K562 (cell line): ENCODE data around the gene OTOL1. TPM values are rescaled to one million over a fixed set of nuclear protein-coding genes. Genes with fewer than 3 reads are reported as not detected.

Source experiments
- ATAC-seq: fragments of 200-7000 bp; cut with Tn5 transposase; 3 replicates; pipeline ENCODE4 v1.9.1; 2020; ENCODE audit warnings: moderate library complexity
- BruUV-seq: library from RNA; stranded (reverse); fragments of 400-500 nt; replicated peaks from 2 replicates; lab custom pipeline; 2021; lab: Mats Ljungman, UMichigan
- CTCF ChIA-PET: fragments of 300-600 bp; formaldehyde crosslinking; extraction: SDS; loops from one replicate; lab custom pipeline; 2021; ENCODE audit warnings: low intra/inter-chr PET ratio; lab: Yijun Ruan, JAX
- POLR2A ChIA-PET: fragments of 300-600, 350-650 bp; sonication (Branson Sonifier 250); formaldehyde crosslinking; extraction: SDS; loops from one replicate; lab custom pipeline; 2021; ENCODE audit warnings: antibody characterized with exemption, inconsistent platforms; lab: Yijun Ruan, JAX
- DNase-seq, 4 experiments: peaks; one replicate each; pipeline versions ENCODE4 v3.0.0 to v3.0.0-alpha.2; 2011 to 2018; ENCODE audit warnings: low spot score in 3 of 4, mixed read lengths in 3 of 4; ENCODE audit errors: extremely low read depth in 1 of 4
- FAIRE-seq: peaks from 2 replicates; lab custom pipeline; 2011; peaks lifted over from hg19 to GRCh38; lab: Jason Lieb, UNC
- H2AFZ ChIP-seq: 2 replicates; pipeline ENCODE4 v1.6.0; 2011; ENCODE audit warnings: low read depth, low read length, control low read depth, inconsistent platforms
- H3K27ac ChIP-seq: fragments of 200-600 bp; 3 replicates; pipeline ENCODE4 v1.8.0; 2011; ENCODE audit warnings: low read depth, mild to moderate bottlenecking, control low read depth, inconsistent platforms, low read length, moderate library complexity, mixed read lengths; ENCODE audit errors: extremely low read depth
- H3K27me3 ChIP-seq, 2 experiments: fragments of 300-600 bp in 1 of 2; 2 replicates in 1 of 2; 3 replicates in 1 of 2; pipeline versions ENCODE4 v1.6.0 to v1.8.0; 2011; ENCODE audit warnings: inconsistent platforms in 2 of 2, low read length in 2 of 2, mild to moderate bottlenecking in 1 of 2, mixed read lengths in 1 of 2, moderate library complexity in 1 of 2; ENCODE audit not compliant: control insufficient read depth in 2 of 2, insufficient read depth in 2 of 2
- H3K36me3 ChIP-seq: fragments of 300-600 bp; 3 replicates; pipeline ENCODE4 v1.8.0; 2011; ENCODE audit warnings: mild to moderate bottlenecking, low read length, inconsistent platforms; ENCODE audit not compliant: control insufficient read depth, insufficient read depth
- H3K4me1 ChIP-seq, 2 experiments: fragments of 200-600 bp in 1 of 2; replicated peaks in 1 of 2; 2 replicates in 1 of 2; 3 replicates in 1 of 2; pipeline versions ENCODE4 v1.5.1 to v1.8.0; 2011; ENCODE audit warnings: inconsistent platforms in 2 of 2, low read length in 2 of 2, mild to moderate bottlenecking in 1 of 2, mixed read lengths in 1 of 2, moderate library complexity in 1 of 2; ENCODE audit not compliant: control insufficient read depth in 2 of 2, insufficient read depth in 2 of 2
- H3K4me2 ChIP-seq: 2 replicates; pipeline ENCODE4 v1.6.1; 2011; ENCODE audit warnings: low read length, control low read depth, inconsistent platforms, mixed read lengths; ENCODE audit not compliant: insufficient read depth
- H3K4me3 ChIP-seq: fragments of 200-600 bp; sonication (generic), shearing (Covaris generic); 2 replicates; pipeline ENCODE4 v1.5.1; 2016; ENCODE audit warnings: control low read depth, inconsistent platforms
- H3K79me2 ChIP-seq: fragments of 200-600 bp; 3 replicates; pipeline ENCODE4 v1.8.0; 2011; ENCODE audit warnings: low read length, inconsistent platforms; ENCODE audit not compliant: control insufficient read depth, insufficient read depth
- H3K9ac ChIP-seq, 2 experiments: 2 replicates each; pipeline versions ENCODE4 v1.6.0 to v1.6.1; 2011; ENCODE audit warnings: low read depth in 2 of 2, low read length in 2 of 2, control low read depth in 1 of 2, inconsistent platforms in 1 of 2, mild to moderate bottlenecking in 1 of 2, mixed read lengths in 1 of 2; ENCODE audit not compliant: insufficient read depth in 1 of 2
- H3K9me1 ChIP-seq: one replicate; pipeline ENCODE4 v1.6.0; 2011; ENCODE audit warnings: inconsistent platforms, mild to moderate bottlenecking, low read length, moderate library complexity; ENCODE audit not compliant: control insufficient read depth, insufficient read depth
- H3K9me3 ChIP-seq: replicated peaks from 2 replicates; pipeline ENCODE4 v1.5.1; 2011; ENCODE audit warnings: low read depth, low read length, inconsistent platforms; ENCODE audit not compliant: control insufficient read depth, insufficient read depth
- H4K20me1 ChIP-seq: replicated peaks from 2 replicates; pipeline ENCODE4 v1.6.1; 2011; ENCODE audit warnings: low read length, inconsistent platforms, mixed read lengths; ENCODE audit not compliant: control insufficient read depth, insufficient read depth
- ARHGAP35 ChIP-seq: fragments of 450-650 bp; IDR thresholded peaks from 2 replicates; pipeline ENCODE4 v1.6.1; 2018; ENCODE audit not compliant: partially characterized antibody
- NR1H2 ChIP-seq: sonication (generic); formaldehyde crosslinking; IDR thresholded peaks from 2 replicates; pipeline ENCODE4 v1.4.0; 2020; ENCODE audit warnings: mild to moderate bottlenecking, missing genetic modification reagents
- PHB2 ChIP-seq: fragments of 450-650 bp; IDR thresholded peaks from 2 replicates; pipeline ENCODE4 v1.6.1; 2017; ENCODE audit warnings: low read depth
- POLR2A ChIP-seq: fragments of 450-650 bp; conservative IDR thresholded peaks from 2 replicates; pipeline ENCODE4 v1.6.1; 2016
- RBM34 ChIP-seq: fragments of 200-400 bp; formaldehyde crosslinking; IDR thresholded peaks from 2 replicates; pipeline ENCODE4 v1.6.1; 2018; ENCODE audit warnings: low read length, borderline replicate concordance; ENCODE audit not compliant: insufficient read depth
- STAT6 ChIP-seq: sonication (generic); formaldehyde crosslinking; IDR thresholded peaks from 2 replicates; pipeline ENCODE4 v1.8.1; 2023; ENCODE audit warnings: mild to moderate bottlenecking, missing genetic modification reagents
- TRIM24 ChIP-seq, 2 experiments: fragments of 450-650 bp; IDR thresholded peaks; 2 replicates each; pipeline ENCODE4 v1.6.1; 2016
- ZNF12 ChIP-seq: sonication (generic); formaldehyde crosslinking; IDR thresholded peaks from 2 replicates; pipeline ENCODE4 v1.4.0; 2020; ENCODE audit warnings: mild to moderate bottlenecking, missing genetic modification reagents
- ZNF561 ChIP-seq: fragments of 450-650 bp; formaldehyde crosslinking; conservative IDR thresholded peaks from 2 replicates; pipeline ENCODE4 v1.4.0; 2020; ENCODE audit warnings: mild to moderate bottlenecking, moderate library complexity
- whole genome bisulfite sequencing: fragments of 100-300 bp; shearing (Covaris generic); methylation state at CpG from one replicate; pipeline ENCODE4 v1.1.6; 2016; ENCODE audit warnings: low coverage, mixed read lengths; ENCODE audit not compliant: insufficient coverage; ENCODE audit errors: missing lambda C conversion rate; 5-methylcytosine and 5-hydroxymethylcytosine counted together
- in situ Hi-C: fragments of 300-500 bp; cut with MboI; formaldehyde crosslinking; loops from 4 replicates; pipeline ENCODE4 v1.15.0; 2018; ENCODE audit warnings: inconsistent platforms, mixed read lengths
- intact Hi-C: fragments of 100-400 bp; cut with micrococcal nuclease; formaldehyde crosslinking; loops from 2 replicates; pipeline ENCODE4 v1.14.2; 2022
- polyA plus RNA-seq, 8 experiments: library from polyadenylated mRNA; depleted of rRNA in 4 of 8; stranded (reverse) in 5 of 8; unstranded in 3 of 8; fragments of >200 nt; fragmentation: Nextera tagmentation in 2 of 8; fragmentation: Illumina TruSeq in 1 of 8; extraction: Ambion mirVana in 2 of 8; extraction: Trizol in 1 of 8; gene quantifications; 2 replicates each; pipeline versions ENCODE4 v1.2.1 to v1.2.3, GENCODE V29; 2011 to 2014; ENCODE audit warnings: inconsistent platforms in 1 of 8, missing spikeins in 1 of 8
- total RNA-seq, 7 experiments: library from RNA; depleted of rRNA in 6 of 7; stranded (reverse); fragments of >200 nt in 6 of 7; fragmentation: Illumina TruSeq in 2 of 7; extraction: Trizol in 2 of 7; gene quantifications; 2 replicates each; pipeline versions ENCODE4 v1.2.1 to v1.2.3, GENCODE V29; 2011 to 2021; ENCODE audit warnings: low replicate concordance in 1 of 7

The OTOL1 gene
- total and polyA plus RNA-seq, 9 of the 15 experiments (the other 6 are each of a cell fraction or from before 2014, with no cell fraction given), result not detected

GRCh38 chr3:161471211-161471610 is 25.4 kb upstream of the OTOL1 start:
- no peaks in the 10 kb centered on the region for H3K27me3 ChIP-seq
- DNase-seq (no peak), FAIRE-seq (no peak), ATAC-seq (no peak)
- intact Hi-C loops (no loop called here), in situ Hi-C loops (no loop called here)
- BruUV-seq, result no TSS peak
- no peaks in the 10 kb centered on the region for H3K4me1 ChIP-seq
- H3K79me2 ChIP-seq, result no peaks in the 10 kb centered on the region
- ChIA-PET POLR2A (no interaction called here), CTCF (no interaction called here)
- WGBS, result 0% methylated on average over 1 of the region's 1 CpG
- H3K36me3 ChIP-seq, result no peaks in the 10 kb centered on the region
- TF ChIP-seq NR1H2, result no peak
- TF ChIP-seq ZNF561 (CRISPR knock-in tag), result no peak
- H3K9ac ChIP-seq, result no peak overlapping the region
- no peaks in the 10 kb centered on the region for H4K20me1 ChIP-seq
- H3K27ac ChIP-seq, result no peak overlapping the region
- no peaks in the 10 kb centered on the region for H3K9me3 ChIP-seq
- no peak overlapping the region for H2AFZ ChIP-seq
- H3K4me3 ChIP-seq, result no peak overlapping the region
- H3K4me2 ChIP-seq, result no peak overlapping the region
- H3K9me1 ChIP-seq, result no peaks in the 10 kb centered on the region

GRCh38 chr3:161474139-161474538 is 22.5 kb upstream of the OTOL1 start:
- TF ChIP-seq STAT6 (CRISPR knock-in tag) (no peak), RBM34 (no peak), ZNF12 (CRISPR knock-in tag) (no peak), POLR2A (no peak), TRIM24 (IDR thresholded peaks at IDR 0.05) (no peak), PHB2 (no peak), ARHGAP35 (no peak)
- TF ChIP-seq, all 486 proteins: peak for 0
- BruUV-seq, result no TSS peak
- ATAC-seq (no peak), DNase-seq (no peak), FAIRE-seq (no peak)
- Histone ChIP-seq H3K4me1 (no peaks in the 10 kb centered on the region), H3K27ac (no peak overlapping the region), H3K4me2 (no peak overlapping the region), H3K9ac (no peak overlapping the region), H4K20me1 (no peaks in the 10 kb centered on the region), H2AFZ (no peak overlapping the region), H3K4me3 (no peak overlapping the region), H3K79me2 (no peaks in the 10 kb centered on the region), H3K9me3 (no peaks in the 10 kb centered on the region), H3K36me3 (no peaks in the 10 kb centered on the region), H3K27me3 (no peaks in the 10 kb centered on the region), H3K9me1 (no peaks in the 10 kb centered on the region)
- 0% methylated on average over 2 of the region's 2 CpGs for WGBS
- in situ Hi-C loops (no loop called here), intact Hi-C loops (no loop called here)
- CTCF ChIA-PET, result no interaction called here
- POLR2A ChIA-PET, result no interaction called here
